Measurements from ENCODE around the gene MYBPC2. TPM values are rescaled to one million over a fixed set of nuclear protein-coding genes. Genes with fewer than 3 reads are reported as not detected.
A peak's percentile ranks its signal among the peaks of the same experiment; 100 is the strongest.

Gene MYBPC2
- total RNA-seq, 1 experiment from 2014 or later = 13.8 TPM

DNA sequence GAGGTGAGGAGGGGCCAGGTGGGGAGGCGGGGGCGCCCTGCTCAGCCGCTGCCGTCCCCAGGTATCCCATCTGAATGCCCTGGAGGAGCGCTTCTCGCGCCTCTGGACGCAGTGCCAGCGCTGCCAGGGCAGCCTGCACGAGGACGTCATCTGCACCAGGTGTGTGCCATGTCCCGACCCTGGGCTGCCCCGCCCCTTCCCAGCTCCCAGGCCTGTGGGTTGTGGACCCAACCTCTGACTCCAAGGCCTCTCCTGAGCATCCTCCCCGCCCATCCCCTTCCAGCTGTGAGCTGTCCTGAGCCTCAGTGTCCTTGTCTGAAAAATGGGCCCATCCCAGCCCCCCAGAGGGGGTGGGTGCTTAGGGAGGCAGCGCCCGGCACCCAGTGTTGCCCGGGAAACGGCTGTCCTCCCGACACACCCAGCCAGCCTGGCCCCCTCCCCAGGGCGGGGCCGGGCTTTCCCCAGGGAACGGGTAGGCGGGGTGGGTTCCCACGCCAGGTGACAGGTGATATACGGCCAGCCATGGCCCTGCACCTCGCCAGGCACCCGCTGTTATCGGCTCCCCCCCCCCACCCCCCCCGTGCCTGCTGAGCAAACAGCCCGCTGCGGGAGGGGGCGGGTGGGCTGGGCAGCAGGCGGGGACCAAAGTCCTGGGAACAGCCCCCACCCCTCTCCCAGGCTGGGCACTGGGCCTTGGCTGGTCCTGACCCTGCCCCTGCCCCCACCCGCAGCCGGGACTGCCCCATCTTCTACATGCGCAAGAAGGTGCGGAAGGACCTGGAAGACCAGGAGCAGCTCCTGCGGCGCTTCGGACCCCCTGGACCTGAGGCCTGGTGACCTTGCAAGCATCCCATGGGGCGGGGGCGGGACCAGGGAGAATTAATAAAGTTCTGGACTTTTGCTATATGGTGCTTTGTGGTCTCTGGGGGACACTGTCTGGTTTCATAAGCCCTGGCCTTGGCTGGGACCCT is 15.3 kb upstream of the MYBPC2 start:
- Histone ChIP-seq H3K4me3 (no peak overlapping the region), H3K27ac (no peak overlapping the region), H3K4me1 (peaks cover 6% of the 10 kb centered on the region; the same call in 1 of the 2 replicates), H3K36me3 (peaks cover 11% of the 10 kb centered on the region), H3K9me3 (replicated peaks) (no peaks in the 10 kb centered on the region), H3K27me3 (no peaks in the 10 kb centered on the region)
- no peak for DNase-seq

DNA sequence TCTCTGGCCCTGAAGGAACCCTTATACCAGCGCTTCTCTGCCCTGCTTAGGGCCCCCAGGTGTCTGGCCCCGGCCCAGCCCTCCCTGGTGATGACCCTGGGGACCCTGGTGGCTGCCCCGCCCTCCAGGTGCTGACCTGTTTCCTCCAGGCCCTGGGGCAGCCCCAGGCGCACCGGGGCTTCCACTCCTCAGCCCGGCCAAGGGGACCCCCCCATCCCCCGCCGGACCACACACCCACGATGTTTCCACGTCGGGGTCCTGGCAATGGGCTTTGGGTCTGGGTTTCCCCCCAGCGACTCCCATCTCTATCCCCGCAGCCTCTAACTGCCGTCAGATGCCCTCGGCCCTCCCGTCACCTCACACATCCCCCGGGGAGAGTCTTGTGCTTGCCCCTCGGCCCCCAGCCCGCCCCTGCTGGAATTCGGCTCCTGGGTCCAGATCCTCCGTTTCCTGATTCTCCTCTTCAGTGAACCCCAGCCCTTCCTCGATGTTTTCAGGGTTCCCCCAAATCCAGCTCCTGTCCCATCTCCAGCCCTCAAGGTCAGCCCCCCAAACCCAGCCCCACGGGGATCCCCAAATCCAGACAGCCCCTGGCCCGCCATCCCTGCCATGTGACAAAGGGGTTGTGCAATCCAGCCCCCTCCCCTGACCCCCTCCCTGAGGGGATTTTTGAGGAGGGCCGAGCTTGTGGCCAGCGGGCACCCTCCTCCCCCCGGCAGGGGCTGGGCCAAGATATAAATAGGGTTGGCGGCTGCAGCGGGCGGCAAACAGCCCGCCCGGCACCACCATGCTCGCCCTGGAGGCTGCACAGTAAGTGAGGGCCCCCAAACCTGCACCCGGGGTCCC is 14.3 kb upstream of the MYBPC2 start, which contains the start of gene SPIB:
Gene SPIB, plus strand, starts transcription at position 763 of the 846 bp plus-strand sequence. Its CDS starts 25 bp downstream, at position 788.
- Histone ChIP-seq H3K27me3 (no peaks in the 10 kb centered on the region), H3K36me3 (peaks cover 4% of the 10 kb centered on the region), H3K9me3 (replicated peaks) (no peaks in the 10 kb centered on the region), H3K4me3 (peak within 1 kb of the TSS; percentile 33), H3K4me1 (peaks cover 6% of the 10 kb centered on the region; the same call in 1 of the 2 replicates), H3K27ac (no peak within 1 kb of the TSS)
- peak in 1 of 2 experiments; percentile 30 for DNase-seq

DNA sequence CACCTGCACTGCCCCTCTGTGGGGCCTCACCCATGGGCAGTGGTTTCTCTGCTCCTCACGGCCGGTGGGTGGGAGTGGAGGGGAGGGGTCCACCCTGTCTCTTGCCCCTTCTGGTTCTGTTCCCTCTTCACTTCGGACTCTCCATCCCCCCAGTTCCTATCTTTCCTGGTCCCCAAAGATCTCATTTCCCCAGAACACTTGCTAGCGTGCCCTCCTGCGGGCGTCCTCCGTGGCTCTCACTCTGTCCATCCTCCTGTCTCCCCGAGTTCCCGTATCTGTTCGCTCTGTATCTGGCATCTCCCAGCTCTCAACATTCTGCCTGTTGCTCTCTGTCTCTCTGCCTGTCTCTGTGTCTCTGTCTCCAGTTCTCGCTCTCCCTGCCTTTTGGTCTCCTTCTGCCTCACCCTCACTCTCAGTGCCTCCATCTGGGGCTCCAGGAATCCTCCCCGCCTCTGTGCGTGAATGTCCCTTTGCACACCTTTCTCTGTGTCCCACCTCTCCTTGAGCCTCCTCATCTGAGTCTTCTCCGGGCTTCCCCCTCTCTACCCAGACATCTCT is 13.6 kb upstream of the MYBPC2 start:
- H3K36me3 ChIP-seq = no peaks in the 10 kb centered on the region; the same call in 1 of the 2 replicates
- H3K4me3 ChIP-seq = peak overlapping the region; percentile 33
- no peaks in the 10 kb centered on the region for H3K27me3 ChIP-seq
- no peaks in the 10 kb centered on the region for H3K9me3 ChIP-seq (replicated peaks)
- no peak overlapping the region for H3K27ac ChIP-seq
- peaks cover 6% of the 10 kb centered on the region; the same call in 1 of the 2 replicates for H3K4me1 ChIP-seq
- peak in 1 of 2 experiments; percentile 34 for DNase-seq

DNA sequence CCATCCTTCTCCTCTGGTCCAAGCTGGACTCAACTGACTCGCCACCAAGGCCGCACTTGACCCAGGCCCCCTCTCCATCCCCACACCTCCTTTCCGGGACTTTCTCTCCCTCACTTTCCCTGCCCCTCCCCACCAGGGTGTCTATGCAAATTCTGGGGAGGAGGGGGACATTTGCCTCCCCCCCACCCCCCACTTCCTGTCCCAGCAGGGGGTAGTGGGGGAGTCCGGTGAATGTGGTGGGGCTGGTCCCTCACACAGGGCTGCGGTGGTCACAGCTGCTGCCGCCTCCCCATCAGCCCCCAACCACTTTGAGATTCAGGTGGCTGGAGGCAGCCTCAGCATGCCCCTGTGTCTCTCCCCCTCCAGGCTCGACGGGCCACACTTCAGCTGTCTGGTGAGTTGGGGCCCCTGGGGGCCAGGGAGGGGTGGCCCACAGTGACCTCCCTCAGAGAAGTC is 13.1 kb upstream of the MYBPC2 start:
- no peak overlapping the region for H3K27ac ChIP-seq
- H3K36me3 ChIP-seq = no peaks in the 10 kb centered on the region; the same call in 1 of the 2 replicates
- peak in 1 of 2 experiments; percentile 32 for DNase-seq

DNA sequence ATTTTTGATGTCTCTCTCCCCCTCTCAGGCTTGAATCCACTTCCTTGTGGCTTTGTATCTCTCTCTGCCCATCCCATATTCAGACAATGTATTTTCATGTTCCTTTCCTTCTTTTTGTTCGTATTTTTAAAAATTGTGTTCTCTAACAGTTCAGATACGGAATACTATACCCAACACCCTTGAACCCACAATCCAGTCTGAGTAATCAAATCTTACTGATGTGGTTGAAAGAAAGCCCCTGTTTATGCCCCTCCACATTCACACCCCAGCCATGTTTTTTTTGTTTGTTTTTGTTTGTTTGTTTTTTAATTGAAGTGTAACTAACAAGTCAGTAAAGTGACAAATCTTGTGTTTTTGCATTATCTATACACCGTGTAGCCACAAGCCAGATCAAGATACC is 12.6 kb upstream of the MYBPC2 start:
- no peaks in the 10 kb centered on the region for H3K27me3 ChIP-seq
- H3K4me1 ChIP-seq = peaks cover 6% of the 10 kb centered on the region; the same call in 1 of the 2 replicates
- DNase-seq = no peak
- no peak overlapping the region for H3K27ac ChIP-seq
- no peak overlapping the region for H3K4me3 ChIP-seq
- no peaks in the 10 kb centered on the region; the same call in 1 of the 2 replicates for H3K36me3 ChIP-seq
- no peaks in the 10 kb centered on the region for H3K9me3 ChIP-seq (replicated peaks)

More for the DNA sequence above, 13.1 kb upstream of the MYBPC2 start:
- Histone ChIP-seq H3K4me3 (peak overlapping the region; percentile 33), H3K9me3 (replicated peaks) (no peaks in the 10 kb centered on the region), H3K27me3 (no peaks in the 10 kb centered on the region), H3K4me1 (peaks cover 6% of the 10 kb centered on the region; the same call in 1 of the 2 replicates)

DNA sequence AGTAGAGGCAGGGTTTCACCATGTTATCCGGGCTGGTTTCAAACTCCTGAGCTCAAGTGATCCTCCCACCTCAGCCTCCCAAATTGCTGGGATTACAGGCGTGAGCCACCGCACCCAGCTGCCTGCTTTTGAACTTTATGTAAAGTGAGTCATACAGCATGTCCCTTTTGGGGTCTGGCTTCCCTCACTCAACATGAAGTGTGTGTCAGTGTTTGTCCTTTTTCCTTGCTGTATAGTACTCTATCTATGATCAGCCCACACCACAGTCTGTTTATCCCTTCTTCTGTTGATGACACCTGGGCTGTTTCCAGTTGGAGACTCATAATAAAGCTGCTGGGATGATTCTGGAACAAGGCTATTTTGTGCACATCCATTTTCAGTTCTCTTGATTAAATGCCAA is 11.9 kb upstream of the MYBPC2 start:
- H3K4me3 ChIP-seq = no peak overlapping the region
- no peaks in the 10 kb centered on the region for H3K27me3 ChIP-seq
- no peak for DNase-seq
- H3K36me3 ChIP-seq = no peaks in the 10 kb centered on the region; the same call in 1 of the 2 replicates
- H3K4me1 ChIP-seq = peaks cover 6% of the 10 kb centered on the region; the same call in 1 of the 2 replicates
- H3K9me3 ChIP-seq (replicated peaks) = no peaks in the 10 kb centered on the region
- H3K27ac ChIP-seq = no peak overlapping the region

DNA sequence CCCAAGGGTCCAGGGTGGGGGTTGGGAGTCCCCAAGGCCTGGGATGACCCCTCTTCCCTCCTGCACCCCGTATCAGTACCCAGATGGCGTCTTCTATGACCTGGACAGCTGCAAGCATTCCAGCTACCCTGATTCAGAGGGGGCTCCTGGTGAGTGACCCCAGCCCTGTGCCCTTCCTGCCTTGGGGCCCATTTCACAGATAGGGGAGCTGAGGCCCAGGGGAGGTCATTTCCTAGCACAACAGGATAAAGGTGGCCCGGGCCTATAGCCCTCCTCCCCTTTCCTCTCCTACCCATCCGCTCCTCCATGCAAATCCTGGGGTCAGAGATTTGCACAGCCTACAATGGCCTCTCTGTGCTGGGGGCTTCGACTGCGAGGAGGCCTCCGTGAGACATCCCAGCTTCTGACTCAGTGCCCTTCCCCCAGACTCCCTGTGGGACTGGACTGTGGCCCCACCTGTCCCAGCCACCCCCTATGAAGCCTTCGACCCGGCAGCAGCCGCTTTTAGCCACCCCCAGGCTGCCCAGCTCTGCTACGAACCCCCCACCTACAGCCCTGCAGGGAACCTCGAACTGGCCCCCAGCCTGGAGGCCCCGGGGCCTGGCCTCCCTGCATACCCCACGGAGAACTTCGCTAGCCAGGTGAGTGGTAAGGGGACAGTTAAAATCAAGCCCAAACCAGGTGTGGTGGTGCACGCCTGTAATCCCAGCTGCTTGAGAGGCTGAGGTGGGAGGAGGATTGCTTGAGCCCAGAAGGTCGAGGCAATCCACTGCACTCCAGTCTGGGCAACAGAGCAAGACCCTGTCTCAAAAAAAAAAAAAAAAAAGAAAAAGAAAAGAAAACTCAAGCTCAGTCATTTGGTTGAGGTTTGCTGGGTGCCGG is 10.1 kb upstream of the MYBPC2 start:
- no peak overlapping the region for H3K27ac ChIP-seq

DNA sequence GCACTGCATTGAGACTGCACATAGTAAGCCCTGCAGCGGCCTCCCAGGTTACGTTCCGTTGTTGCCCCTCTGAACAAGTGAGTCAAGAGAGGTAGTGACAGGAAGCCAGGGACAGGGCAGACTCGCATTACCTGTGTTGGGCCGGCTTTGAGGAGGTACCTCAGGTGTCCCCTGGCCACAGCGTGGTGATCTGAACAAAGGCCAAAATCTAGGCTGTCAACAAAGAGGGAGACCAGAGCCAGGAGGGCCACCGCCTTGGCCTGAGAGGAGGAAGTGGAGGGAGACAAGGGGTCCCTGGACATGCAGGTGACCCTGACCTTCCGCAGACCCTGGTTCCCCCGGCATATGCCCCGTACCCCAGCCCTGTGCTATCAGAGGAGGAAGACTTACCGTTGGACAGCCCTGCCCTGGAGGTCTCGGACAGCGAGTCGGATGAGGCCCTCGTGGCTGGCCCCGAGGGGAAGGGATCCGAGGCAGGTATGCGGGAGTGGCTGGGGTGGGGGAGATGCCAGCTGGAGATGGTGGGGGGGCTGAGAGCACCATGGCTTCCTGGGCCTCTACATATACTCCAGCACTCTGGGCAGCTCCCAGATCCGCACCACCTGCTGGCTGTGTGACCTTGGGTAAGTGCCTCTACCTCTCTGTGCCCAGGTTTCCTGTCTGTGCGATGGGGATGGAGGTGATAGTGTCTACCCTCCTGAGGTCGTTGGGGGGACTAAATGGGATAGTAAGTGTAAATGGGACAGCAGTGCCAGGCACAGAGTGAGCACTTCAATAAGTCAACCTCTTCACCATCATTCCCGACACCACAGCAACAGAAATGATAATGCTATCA is 9.2 kb upstream of the MYBPC2 start:
- peaks cover 5% of the 10 kb centered on the region; the same call in 1 of the 2 replicates for H3K4me1 ChIP-seq
- DNase-seq = no peak
- H3K9me3 ChIP-seq (replicated peaks) = no peaks in the 10 kb centered on the region
- no peak overlapping the region for H3K27ac ChIP-seq
- H3K4me3 ChIP-seq = no peak overlapping the region
- H3K27me3 ChIP-seq = no peaks in the 10 kb centered on the region
- no peaks in the 10 kb centered on the region for H3K36me3 ChIP-seq

More for the DNA sequence above, 10.1 kb upstream of the MYBPC2 start:
- DNase-seq = no peak
- Histone ChIP-seq H3K27me3 (no peaks in the 10 kb centered on the region), H3K9me3 (replicated peaks) (no peaks in the 10 kb centered on the region), H3K4me1 (peaks cover 6% of the 10 kb centered on the region; the same call in 1 of the 2 replicates), H3K36me3 (no peaks in the 10 kb centered on the region), H3K4me3 (no peak overlapping the region)

DNA sequence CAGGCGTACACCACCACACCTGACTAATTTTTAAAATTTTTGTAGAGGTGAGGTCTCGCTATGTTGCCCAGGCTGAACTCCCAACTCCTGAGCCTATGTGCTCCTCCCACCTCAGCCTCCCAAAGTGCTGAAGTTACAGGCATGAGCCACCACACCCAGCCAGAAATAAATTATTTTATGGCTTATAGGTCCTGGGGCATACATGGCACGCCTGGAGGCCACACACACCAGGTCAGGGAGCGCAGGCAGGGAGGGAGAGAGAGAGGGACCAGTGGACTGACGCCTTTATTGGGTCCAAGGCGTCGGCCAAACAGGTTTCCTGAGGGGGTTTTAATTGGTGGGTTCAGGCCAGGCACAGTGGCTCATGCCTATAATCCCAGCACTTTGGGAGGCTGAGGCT is 7.1 kb upstream of the MYBPC2 start:
- Histone ChIP-seq H3K4me3 (no peak overlapping the region), H3K27me3 (no peaks in the 10 kb centered on the region), H3K27ac (no peak overlapping the region), H3K36me3 (no peaks in the 10 kb centered on the region), H3K9me3 (replicated peaks) (no peaks in the 10 kb centered on the region), H3K4me1 (no peaks in the 10 kb centered on the region)
- DNase-seq = no peak

DNA sequence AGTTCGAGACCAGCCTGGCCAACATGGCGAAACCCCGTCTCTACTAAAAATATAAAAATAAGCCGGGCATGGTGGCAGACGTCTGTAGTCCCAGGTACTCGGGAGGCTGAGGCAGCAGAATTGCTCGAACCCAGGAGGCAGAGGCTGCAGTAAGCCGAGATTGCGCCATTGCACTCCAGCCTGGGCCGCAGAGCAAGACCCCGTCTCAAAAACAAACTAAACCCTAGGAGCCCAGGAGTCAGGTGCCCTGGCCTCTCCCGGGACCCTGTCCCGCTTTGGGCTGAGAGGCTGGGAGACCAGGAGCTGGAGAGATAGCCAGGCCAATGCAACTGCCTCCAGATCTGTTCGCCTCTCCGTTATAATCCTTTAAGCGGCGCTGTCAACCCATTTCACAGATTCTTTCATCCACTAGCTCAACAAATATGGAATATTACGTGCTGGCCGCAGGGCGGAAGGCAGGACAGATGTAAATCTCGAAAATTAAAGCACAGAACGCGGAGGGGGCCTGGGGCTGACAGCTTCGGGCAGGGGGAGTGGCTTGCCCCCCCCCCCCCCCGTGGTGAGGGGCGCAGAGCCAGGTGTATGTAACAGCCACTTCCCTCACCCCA is 5.3 kb upstream of the MYBPC2 start:
- H3K27me3 ChIP-seq = no peaks in the 10 kb centered on the region
- no peaks in the 10 kb centered on the region for H3K36me3 ChIP-seq
- no peak overlapping the region for H3K4me3 ChIP-seq
- DNase-seq = no peak
- H3K9me3 ChIP-seq (replicated peaks) = no peaks in the 10 kb centered on the region
- no peak overlapping the region for H3K27ac ChIP-seq
- H3K4me1 ChIP-seq = 0 out of 2 replicates have a peak, but pooled peaks cover 3% of the 10 kb centered on the region

DNA sequence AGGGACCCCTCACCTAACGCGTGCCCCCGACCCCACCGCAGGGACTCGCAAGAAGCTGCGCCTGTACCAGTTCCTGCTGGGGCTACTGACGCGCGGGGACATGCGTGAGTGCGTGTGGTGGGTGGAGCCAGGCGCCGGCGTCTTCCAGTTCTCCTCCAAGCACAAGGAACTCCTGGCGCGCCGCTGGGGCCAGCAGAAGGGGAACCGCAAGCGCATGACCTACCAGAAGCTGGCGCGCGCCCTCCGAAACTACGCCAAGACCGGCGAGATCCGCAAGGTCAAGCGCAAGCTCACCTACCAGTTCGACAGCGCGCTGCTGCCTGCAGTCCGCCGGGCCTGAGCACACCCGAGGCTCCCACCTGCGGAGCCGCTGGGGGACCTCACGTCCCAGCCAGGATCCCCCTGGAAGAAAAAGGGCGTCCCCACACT is 4.7 kb upstream of the MYBPC2 start:
- Histone ChIP-seq H3K27me3 (no peaks in the 10 kb centered on the region), H3K27ac (no peak overlapping the region), H3K4me1 (0 out of 2 replicates have a peak, but pooled peaks cover 4% of the 10 kb centered on the region), H3K36me3 (no peaks in the 10 kb centered on the region), H3K4me3 (no peak overlapping the region), H3K9me3 (replicated peaks) (no peaks in the 10 kb centered on the region)
- DNase-seq = no peak

DNA sequence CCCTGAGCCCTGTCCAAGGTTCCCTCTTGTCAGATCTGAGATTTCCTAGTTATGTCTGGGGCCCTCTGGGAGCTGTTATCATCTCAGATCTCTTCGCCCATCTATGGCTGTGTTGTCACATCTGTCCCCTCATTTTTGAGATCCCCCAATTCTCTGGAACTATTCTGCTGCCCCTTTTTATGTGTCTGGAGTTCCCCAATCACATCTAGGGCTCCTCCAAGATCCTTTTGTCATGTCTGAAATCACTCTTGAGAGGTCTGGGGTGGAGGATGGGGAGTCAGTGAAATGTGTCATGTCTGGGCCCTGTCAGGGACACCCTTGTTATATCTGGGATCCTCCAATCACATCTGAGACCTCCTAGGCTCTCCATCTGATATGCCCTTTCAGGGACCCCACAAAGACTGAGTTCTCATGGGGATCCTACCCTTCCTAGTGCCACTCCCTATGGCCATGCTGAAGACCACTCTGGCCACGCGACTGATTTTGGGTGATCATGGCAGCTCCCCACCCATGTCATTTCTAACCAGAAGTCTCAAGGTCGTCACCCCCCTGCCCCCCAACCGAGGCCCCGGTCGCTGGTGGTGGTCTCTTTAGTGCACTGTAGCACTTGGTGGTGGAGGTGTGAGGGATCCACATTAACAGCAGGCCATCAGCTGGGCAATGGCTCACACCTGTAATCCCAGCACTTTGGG is 3.8 kb upstream of the MYBPC2 start:
- Histone ChIP-seq H3K9me3 (replicated peaks) (no peaks in the 10 kb centered on the region), H3K27me3 (no peaks in the 10 kb centered on the region), H3K27ac (no peak overlapping the region), H3K36me3 (no peaks in the 10 kb centered on the region), H3K4me1 (peaks cover 11% of the 10 kb centered on the region; the same call in 1 of the 2 replicates), H3K4me3 (no peak overlapping the region)
- no peak for DNase-seq

Measured in SJCRH30 (cell line).